K562 (cell line): ENCODE data around the gene HS3ST3A1. TPM values are rescaled to one million over a fixed set of nuclear protein-coding genes. Genes with fewer than 3 reads are reported as not detected.

Source experiments
- ATAC-seq: fragments of 200-7000 bp; cut with Tn5 transposase; 3 replicates; pipeline ENCODE4 v1.9.1; 2020; ENCODE audit warnings: moderate library complexity
- BruUV-seq: library from RNA; stranded (reverse); fragments of 400-500 nt; replicated peaks from 2 replicates; lab custom pipeline; 2021; lab: Mats Ljungman, UMichigan
- CTCF ChIA-PET: fragments of 300-600 bp; formaldehyde crosslinking; extraction: SDS; loops from one replicate; lab custom pipeline; 2021; ENCODE audit warnings: low intra/inter-chr PET ratio; lab: Yijun Ruan, JAX
- POLR2A ChIA-PET: fragments of 300-600, 350-650 bp; sonication (Branson Sonifier 250); formaldehyde crosslinking; extraction: SDS; loops from one replicate; lab custom pipeline; 2021; ENCODE audit warnings: antibody characterized with exemption, inconsistent platforms; lab: Yijun Ruan, JAX
- DNase-seq, 4 experiments: peaks; one replicate each; pipeline versions ENCODE4 v3.0.0 to v3.0.0-alpha.2; 2011 to 2018; ENCODE audit warnings: low spot score in 3 of 4, mixed read lengths in 3 of 4; ENCODE audit errors: extremely low read depth in 1 of 4
- FAIRE-seq: peaks from 2 replicates; lab custom pipeline; 2011; peaks lifted over from hg19 to GRCh38; lab: Jason Lieb, UNC
- H2AFZ ChIP-seq: 2 replicates; pipeline ENCODE4 v1.6.0; 2011; ENCODE audit warnings: low read depth, low read length, control low read depth, inconsistent platforms
- H3K27ac ChIP-seq: fragments of 200-600 bp; 3 replicates; pipeline ENCODE4 v1.8.0; 2011; ENCODE audit warnings: low read depth, mild to moderate bottlenecking, control low read depth, inconsistent platforms, low read length, moderate library complexity, mixed read lengths; ENCODE audit errors: extremely low read depth
- H3K27me3 ChIP-seq, 2 experiments: fragments of 300-600 bp in 1 of 2; 2 replicates in 1 of 2; 3 replicates in 1 of 2; pipeline versions ENCODE4 v1.6.0 to v1.8.0; 2011; ENCODE audit warnings: inconsistent platforms in 2 of 2, low read length in 2 of 2, mild to moderate bottlenecking in 1 of 2, mixed read lengths in 1 of 2, moderate library complexity in 1 of 2; ENCODE audit not compliant: control insufficient read depth in 2 of 2, insufficient read depth in 2 of 2
- H3K36me3 ChIP-seq: fragments of 300-600 bp; 3 replicates; pipeline ENCODE4 v1.8.0; 2011; ENCODE audit warnings: mild to moderate bottlenecking, low read length, inconsistent platforms; ENCODE audit not compliant: control insufficient read depth, insufficient read depth
- H3K4me1 ChIP-seq, 2 experiments: fragments of 200-600 bp in 1 of 2; replicated peaks in 1 of 2; 2 replicates in 1 of 2; 3 replicates in 1 of 2; pipeline versions ENCODE4 v1.5.1 to v1.8.0; 2011; ENCODE audit warnings: inconsistent platforms in 2 of 2, low read length in 2 of 2, mild to moderate bottlenecking in 1 of 2, mixed read lengths in 1 of 2, moderate library complexity in 1 of 2; ENCODE audit not compliant: control insufficient read depth in 2 of 2, insufficient read depth in 2 of 2
- H3K4me2 ChIP-seq: 2 replicates; pipeline ENCODE4 v1.6.1; 2011; ENCODE audit warnings: low read length, control low read depth, inconsistent platforms, mixed read lengths; ENCODE audit not compliant: insufficient read depth
- H3K4me3 ChIP-seq: fragments of 200-600 bp; sonication (generic), shearing (Covaris generic); 2 replicates; pipeline ENCODE4 v1.5.1; 2016; ENCODE audit warnings: control low read depth, inconsistent platforms
- H3K79me2 ChIP-seq: fragments of 200-600 bp; 3 replicates; pipeline ENCODE4 v1.8.0; 2011; ENCODE audit warnings: low read length, inconsistent platforms; ENCODE audit not compliant: control insufficient read depth, insufficient read depth
- H3K9ac ChIP-seq, 2 experiments: 2 replicates each; pipeline versions ENCODE4 v1.6.0 to v1.6.1; 2011; ENCODE audit warnings: low read depth in 2 of 2, low read length in 2 of 2, control low read depth in 1 of 2, inconsistent platforms in 1 of 2, mild to moderate bottlenecking in 1 of 2, mixed read lengths in 1 of 2; ENCODE audit not compliant: insufficient read depth in 1 of 2
- H3K9me1 ChIP-seq: one replicate; pipeline ENCODE4 v1.6.0; 2011; ENCODE audit warnings: inconsistent platforms, mild to moderate bottlenecking, low read length, moderate library complexity; ENCODE audit not compliant: control insufficient read depth, insufficient read depth
- H3K9me3 ChIP-seq: replicated peaks from 2 replicates; pipeline ENCODE4 v1.5.1; 2011; ENCODE audit warnings: low read depth, low read length, inconsistent platforms; ENCODE audit not compliant: control insufficient read depth, insufficient read depth
- H4K20me1 ChIP-seq: replicated peaks from 2 replicates; pipeline ENCODE4 v1.6.1; 2011; ENCODE audit warnings: low read length, inconsistent platforms, mixed read lengths; ENCODE audit not compliant: control insufficient read depth, insufficient read depth
- BCL6 ChIP-seq: fragments of 250-450 bp; sonication (Bioruptor Pico); IDR thresholded peaks from 2 replicates; pipeline ENCODE4 v1.4.0; 2020
- MAFF ChIP-seq: IDR thresholded peaks from 2 replicates; pipeline ENCODE4 v1.6.1; 2012; ENCODE audit warnings: low read length, improper control_type of control experiment
- PML ChIP-seq: IDR thresholded peaks from 2 replicates; pipeline ENCODE4 v1.6.1; 2012; ENCODE audit warnings: low read length, inconsistent platforms
- POLR2AphosphoS2 ChIP-seq: IDR thresholded peaks from 2 replicates; pipeline ENCODE4 v1.6.1; 2012; ENCODE audit warnings: low read length, improper control_type of control experiment
- RAD51 ChIP-seq: fragments of 450-650 bp; IDR thresholded peaks from 2 replicates; pipeline ENCODE4 v1.7.1; 2016; ENCODE audit warnings: low read depth, mild to moderate bottlenecking, borderline replicate concordance
- RUNX1 ChIP-seq: sonication (generic); IDR thresholded peaks from 2 replicates; pipeline ENCODE4 v1.6.1; 2016; ENCODE audit warnings: antibody characterized with exemption, low read depth
- ZBTB34 ChIP-seq: fragments of 250-450 bp; sonication (Bioruptor Pico); IDR thresholded peaks from 2 replicates; pipeline ENCODE4 v1.8.0; 2021; ENCODE audit warnings: mild to moderate bottlenecking, moderate library complexity
- ZC3H11A ChIP-seq: IDR thresholded peaks from 2 replicates; pipeline ENCODE4 v1.6.1; 2012; ENCODE audit warnings: low read depth, low read length, improper control_type of control experiment
- ZFP36 ChIP-seq: fragments of 150-350 bp; IDR thresholded peaks from 2 replicates; pipeline ENCODE4 v1.6.1; 2018; ENCODE audit warnings: low read length, low read depth; ENCODE audit not compliant: partially characterized antibody
- ZNF384 ChIP-seq: IDR thresholded peaks from 2 replicates; pipeline ENCODE4 v1.6.1; 2012; ENCODE audit warnings: low read depth, low read length, improper control_type of control experiment
- ZNF589 ChIP-seq: fragments of 200-800 bp; sonication (Bioruptor generic); IDR thresholded peaks from 2 replicates; pipeline ENCODE4 v1.6.1; 2016; ENCODE audit warnings: low read depth, missing genetic modification characterization, missing compliant biosample characterization
- WGBS: fragments of 100-300 bp; shearing (Covaris generic); methylation state at CpG from one replicate; pipeline ENCODE4 v1.1.6; 2016; ENCODE audit warnings: low coverage, mixed read lengths; ENCODE audit not compliant: insufficient coverage; ENCODE audit errors: missing lambda C conversion rate; 5-methylcytosine and 5-hydroxymethylcytosine counted together
- in situ Hi-C: fragments of 300-500 bp; cut with MboI; formaldehyde crosslinking; loops from 4 replicates; pipeline ENCODE4 v1.15.0; 2018; ENCODE audit warnings: inconsistent platforms, mixed read lengths
- intact Hi-C: fragments of 100-400 bp; cut with micrococcal nuclease; formaldehyde crosslinking; loops from 2 replicates; pipeline ENCODE4 v1.14.2; 2022
- polyA plus RNA-seq, 8 experiments: library from polyadenylated mRNA; depleted of rRNA in 4 of 8; stranded (reverse) in 5 of 8; unstranded in 3 of 8; fragments of >200 nt; fragmentation: Nextera tagmentation in 2 of 8; fragmentation: Illumina TruSeq in 1 of 8; extraction: Ambion mirVana in 2 of 8; extraction: Trizol in 1 of 8; gene quantifications; 2 replicates each; pipeline versions ENCODE4 v1.2.1 to v1.2.3, GENCODE V29; 2011 to 2014; ENCODE audit warnings: inconsistent platforms in 1 of 8, missing spikeins in 1 of 8
- total RNA-seq, 7 experiments: library from RNA; depleted of rRNA in 6 of 7; stranded (reverse); fragments of >200 nt in 6 of 7; fragmentation: Illumina TruSeq in 2 of 7; extraction: Trizol in 2 of 7; gene quantifications; 2 replicates each; pipeline versions ENCODE4 v1.2.1 to v1.2.3, GENCODE V29; 2011 to 2021; ENCODE audit warnings: low replicate concordance in 1 of 7
- TF ChIP-seq, protein P1 (sequence below): sonication (generic); formaldehyde crosslinking; IDR thresholded peaks from 2 replicates; pipeline ENCODE4 v1.8.0; 2022; ENCODE audit warnings: missing genetic modification reagents, mild to moderate bottlenecking, moderate library complexity, borderline replicate concordance

Gene HS3ST3A1
- total and polyA plus RNA-seq, 9 of the 15 experiments (the other 6 are each of a cell fraction or from before 2014, with no cell fraction given), result 0.25 to 14.8 (median 2.3) TPM

GRCh38 chr17:13569398-13570123 lies 32.2 kb downstream of the HS3ST3A1 start:
- no TSS peak for BruUV-seq
- H3K4me2 ChIP-seq, result no peak overlapping the region

More at GRCh38 chr17:13569398-13570123, 32.2 kb downstream of the HS3ST3A1 start:
- Histone ChIP-seq H2AFZ (no peak overlapping the region), H3K9ac (no peak overlapping the region), H3K9me1 (no peaks in the 10 kb centered on the region), H4K20me1 (no peaks in the 10 kb centered on the region), H3K9me3 (no peaks in the 10 kb centered on the region; the same call in 1 of the 2 replicates), H3K27me3 (no peaks in the 10 kb centered on the region), H3K4me1 (no peaks in the 10 kb centered on the region; a peak in 1 of 5 replicates), H3K36me3 (0 out of 3 replicates have a peak, but pooled peaks cover 5% of the 10 kb centered on the region), H3K27ac (no peak overlapping the region), H3K79me2 (peaks cover 18% of the 10 kb centered on the region; the same call in 2 of the 3 replicates), H3K4me3 (no peak overlapping the region)
- intact Hi-C loops (no loop called here), in situ Hi-C loops (no loop called here)
- WGBS, result 83% methylated on average over 7 of the region's 7 CpGs
- FAIRE-seq (no peak), ATAC-seq (no peak), DNase-seq (no peak)
- TF ChIP-seq RAD51, result no peak
- TF ChIP-seq ZFP36, result no peak
- no peak for TF ChIP-seq POLR2AphosphoS2
- TF ChIP-seq RUNX1, result no peak
- TF ChIP-seq BCL6 (CRISPR knock-in tag), result no peak
- TF ChIP-seq ZNF384, result no peak
- no peak for TF ChIP-seq ZNF589 (CRISPR knock-in tag)
- TF ChIP-seq, protein P1, sequence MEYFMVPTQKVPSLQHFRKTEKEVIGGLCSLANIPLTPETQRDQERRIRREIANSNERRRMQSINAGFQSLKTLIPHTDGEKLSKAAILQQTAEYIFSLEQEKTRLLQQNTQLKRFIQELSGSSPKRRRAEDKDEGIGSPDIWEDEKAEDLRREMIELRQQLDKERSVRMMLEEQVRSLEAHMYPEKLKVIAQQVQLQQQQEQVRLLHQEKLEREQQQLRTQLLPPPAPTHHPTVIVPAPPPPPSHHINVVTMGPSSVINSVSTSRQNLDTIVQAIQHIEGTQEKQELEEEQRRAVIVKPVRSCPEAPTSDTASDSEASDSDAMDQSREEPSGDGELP (CRISPR knock-in tag), result no peak
- no peak for TF ChIP-seq MAFF
- no peak for TF ChIP-seq ZC3H11A
- TF ChIP-seq PML, result no peak
- TF ChIP-seq ZBTB34 (CRISPR knock-in tag), result no peak
- ChIA-PET CTCF (no interaction called here), POLR2A (interaction anchor here (0.6 to 1.0 kb wide), 2 partner anchors 12 to 31 kb away, joined by 3 to 4 read pairs; no protein-coding TSS in a partner anchor)
